Keratinocyte (primary cell): Measurements from ENCODE around the gene SNTG2. TPM values are rescaled to one million over a fixed set of nuclear protein-coding genes. Genes with fewer than 3 reads are reported as not detected.

Source experiments
- DNase-seq: peaks from one replicate; pipeline ENCODE4 v3.0.0-alpha.2; 2011; ENCODE audit warnings: low read depth, missing footprints, low spot score
- FAIRE-seq: peaks from 2 replicates; lab custom pipeline; 2011; peaks lifted over from hg19 to GRCh38; lab: Jason Lieb, UNC
- H2AFZ ChIP-seq: 2 replicates; pipeline ENCODE4 v1.6.0; 2012; ENCODE audit warnings: low read length, control low read depth, inconsistent platforms; ENCODE audit not compliant: control insufficient read depth
- H3K27ac ChIP-seq: 2 replicates; pipeline ENCODE4 v1.5.1; 2011; ENCODE audit warnings: low read length; ENCODE audit not compliant: control insufficient read depth, insufficient read depth
- H3K27me3 ChIP-seq: 3 replicates; pipeline ENCODE4 v1.6.0; 2011; ENCODE audit warnings: low read length; ENCODE audit not compliant: control insufficient read depth, insufficient read depth; ENCODE audit errors: extremely low read depth
- H3K36me3 ChIP-seq, 2 experiments: 2 replicates in 1 of 2; 3 replicates in 1 of 2; pipeline ENCODE4 v1.5.1; 2011; ENCODE audit warnings: low read length in 2 of 2, mild to moderate bottlenecking in 1 of 2; ENCODE audit not compliant: control insufficient read depth in 2 of 2, insufficient read depth in 2 of 2; ENCODE audit errors: extremely low read depth in 1 of 2
- H3K4me1 ChIP-seq: 3 replicates; pipeline ENCODE4 v1.5.1; 2011; ENCODE audit warnings: low read length; ENCODE audit not compliant: control insufficient read depth, insufficient read depth; ENCODE audit errors: extremely low read depth
- H3K4me2 ChIP-seq: 3 replicates; pipeline ENCODE4 v1.6.0; 2011; ENCODE audit warnings: low read depth, low read length; ENCODE audit not compliant: control insufficient read depth, insufficient read depth; ENCODE audit errors: extremely low read depth
- H3K4me3 ChIP-seq, 3 experiments: fragments of 200-600 bp in 1 of 3; sonication (generic) in 1 of 3; 2 replicates in 2 of 3; 3 replicates in 1 of 3; pipeline ENCODE4 v1.5.1; 2011 to 2016; ENCODE audit warnings: low read length in 3 of 3, mild to moderate bottlenecking in 3 of 3, control low read depth in 2 of 3, inconsistent platforms in 1 of 3, low read depth in 1 of 3, mixed read lengths in 1 of 3, mixed run types in 1 of 3, moderate library complexity in 1 of 3; ENCODE audit not compliant: control insufficient read depth in 2 of 3, insufficient read depth in 2 of 3; ENCODE audit errors: extremely low read depth in 1 of 3
- H3K79me2 ChIP-seq: 2 replicates; pipeline ENCODE4 v1.6.0; 2012; ENCODE audit warnings: low read length; ENCODE audit not compliant: control insufficient read depth, insufficient read depth
- H3K9ac ChIP-seq: 3 replicates; pipeline ENCODE4 v1.6.0; 2011; ENCODE audit warnings: low read length; ENCODE audit not compliant: control insufficient read depth, insufficient read depth; ENCODE audit errors: extremely low read depth
- H3K9me1 ChIP-seq: 3 replicates; pipeline ENCODE4 v1.6.0; 2011; ENCODE audit warnings: low read length; ENCODE audit not compliant: control insufficient read depth, insufficient read depth; ENCODE audit errors: extremely low read depth
- H3K9me3 ChIP-seq: 2 replicates; pipeline ENCODE4 v1.5.1; 2012; ENCODE audit warnings: low read depth, low read length; ENCODE audit not compliant: control insufficient read depth
- H4K20me1 ChIP-seq: 3 replicates; pipeline ENCODE4 v1.6.0; 2011; ENCODE audit warnings: low read length; ENCODE audit not compliant: control insufficient read depth, insufficient read depth; ENCODE audit errors: extremely low read depth
- EZH2 ChIP-seq: IDR thresholded peaks from one replicate; pipeline ENCODE4 v1.6.1; 2012; ENCODE audit warnings: inconsistent platforms, mild to moderate bottlenecking, low read length, moderate library complexity
- dilution Hi-C: fragments of 300-500 bp; cut with MboI; formaldehyde crosslinking; loops from one replicate; pipeline ENCODE4 v1.7.0; 2020; ENCODE audit warnings: low sequenced_read_pairs; ENCODE audit not compliant: extremely low pct_ligation_motif_present
- polyA plus RNA-seq, 5 experiments: library from polyadenylated mRNA; depleted of rRNA in 3 of 5; stranded (reverse) in 3 of 5; stranded (forward) in 1 of 5; unstranded in 1 of 5; fragments of >200 nt; gene quantifications; 1 replicate in 1 of 5; 2 replicates in 3 of 5; 3 replicates in 1 of 5; pipeline versions ENCODE4 v1.2.1 to v1.2.3, GENCODE V29; 2011 to 2012; ENCODE audit warnings: missing spikeins in 2 of 5, low read depth in 1 of 5, low replicate concordance in 1 of 5
- TF ChIP-seq, protein P1 (sequence below), 3 experiments: IDR thresholded peaks in 1 of 3; conservative IDR thresholded peaks in 1 of 3; optimal IDR thresholded peaks in 1 of 3; 2 replicates in 2 of 3; 3 replicates in 1 of 3; pipeline versions ENCODE3 to v1.5.1; 2011; ENCODE audit warnings: low read length in 3 of 3, mild to moderate bottlenecking in 3 of 3, moderate library complexity in 2 of 3, control low read depth in 1 of 3, inconsistent platforms in 1 of 3; ENCODE audit not compliant: insufficient read depth in 2 of 3; ENCODE audit errors: extremely low read depth in 1 of 3

Gene SNTG2
- polyA plus RNA-seq, 1 donor (not counting 4 experiments of a cell fraction or from before 2014, with no cell fraction given), result not detected

DNA sequence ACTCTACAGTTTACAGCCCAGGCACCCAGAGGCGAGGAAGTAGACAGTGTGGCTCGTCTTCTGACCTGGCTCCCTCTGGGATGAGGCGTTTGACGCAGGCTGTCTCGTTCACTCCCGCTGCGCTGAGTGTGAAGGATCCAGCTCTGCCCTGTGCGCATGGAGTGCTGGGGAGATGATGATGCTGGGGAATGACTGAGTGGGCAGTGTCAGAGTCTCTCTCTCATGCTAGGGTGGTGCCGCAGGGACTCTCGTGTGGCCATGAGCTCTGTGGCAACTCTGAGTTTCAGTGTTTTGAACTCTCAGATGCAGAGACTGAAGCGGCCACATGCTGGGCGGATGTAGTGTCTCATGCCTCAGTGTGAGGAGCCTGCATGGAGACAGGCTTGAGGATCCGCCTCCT lies 344.3 kb downstream of the SNTG2 start:
- FAIRE-seq (no peak), DNase-seq (no peak)
- TF ChIP-seq, protein P1, sequence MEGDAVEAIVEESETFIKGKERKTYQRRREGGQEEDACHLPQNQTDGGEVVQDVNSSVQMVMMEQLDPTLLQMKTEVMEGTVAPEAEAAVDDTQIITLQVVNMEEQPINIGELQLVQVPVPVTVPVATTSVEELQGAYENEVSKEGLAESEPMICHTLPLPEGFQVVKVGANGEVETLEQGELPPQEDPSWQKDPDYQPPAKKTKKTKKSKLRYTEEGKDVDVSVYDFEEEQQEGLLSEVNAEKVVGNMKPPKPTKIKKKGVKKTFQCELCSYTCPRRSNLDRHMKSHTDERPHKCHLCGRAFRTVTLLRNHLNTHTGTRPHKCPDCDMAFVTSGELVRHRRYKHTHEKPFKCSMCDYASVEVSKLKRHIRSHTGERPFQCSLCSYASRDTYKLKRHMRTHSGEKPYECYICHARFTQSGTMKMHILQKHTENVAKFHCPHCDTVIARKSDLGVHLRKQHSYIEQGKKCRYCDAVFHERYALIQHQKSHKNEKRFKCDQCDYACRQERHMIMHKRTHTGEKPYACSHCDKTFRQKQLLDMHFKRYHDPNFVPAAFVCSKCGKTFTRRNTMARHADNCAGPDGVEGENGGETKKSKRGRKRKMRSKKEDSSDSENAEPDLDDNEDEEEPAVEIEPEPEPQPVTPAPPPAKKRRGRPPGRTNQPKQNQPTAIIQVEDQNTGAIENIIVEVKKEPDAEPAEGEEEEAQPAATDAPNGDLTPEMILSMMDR (optimal IDR thresholded peaks at IDR 0.05 in 1 of 3, IDR thresholded peaks at IDR 0.05 in 1 of 3, conservative IDR thresholded peaks at IDR 0.05 in 1 of 3; ENCODE audit: extremely low read depth in 1 of 3, insufficient read depth in 2 of 3, low read length in 3 of 3), result no peak
- TF ChIP-seq EZH2, result no peak
- Histone ChIP-seq H3K27me3 (no peaks in the 10 kb centered on the region), H2AFZ (no peak overlapping the region), H3K79me2 (no peaks in the 10 kb centered on the region), H3K27ac (no peak overlapping the region), H3K9ac (no peak overlapping the region), H3K4me1 (no peaks in the 10 kb centered on the region), H4K20me1 (no peaks in the 10 kb centered on the region), H3K4me2 (no peak overlapping the region), H3K9me1 (no peaks in the 10 kb centered on the region), H3K9me3 (no peaks in the 10 kb centered on the region), H3K36me3 (no peaks in the 10 kb centered on the region), H3K4me3 (no peak overlapping the region)
- dilution Hi-C loops, result no loop called here

DNA sequence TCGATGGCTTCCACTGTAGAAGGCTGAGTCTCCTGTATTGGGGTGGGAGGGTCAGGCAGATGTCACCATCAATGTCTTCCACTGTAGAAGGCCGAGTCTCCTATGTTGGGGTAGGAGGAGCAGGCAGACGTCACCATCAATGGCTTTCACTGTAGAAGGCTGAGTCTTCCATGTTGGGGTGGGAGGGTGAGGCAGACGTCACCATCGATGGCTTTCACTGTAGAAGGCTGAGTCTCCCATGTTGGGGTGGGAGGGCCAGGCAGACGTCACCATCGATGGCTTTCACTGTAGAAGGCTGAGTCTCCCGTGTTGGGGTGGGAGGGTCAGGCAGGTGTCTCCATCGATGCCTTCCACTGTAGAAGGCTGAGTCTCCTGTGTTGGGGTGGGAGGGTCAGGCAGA lies 345.1 kb downstream of the SNTG2 start:
- dilution Hi-C loops, result no loop called here
- no peak for TF ChIP-seq EZH2
- TF ChIP-seq, protein P1 (optimal IDR thresholded peaks at IDR 0.05 in 1 of 3, IDR thresholded peaks at IDR 0.05 in 1 of 3, conservative IDR thresholded peaks at IDR 0.05 in 1 of 3; ENCODE audit: extremely low read depth in 1 of 3, insufficient read depth in 2 of 3, low read length in 3 of 3), result no peak
- Histone ChIP-seq H3K36me3 (no peaks in the 10 kb centered on the region), H4K20me1 (no peaks in the 10 kb centered on the region), H3K27ac (no peak overlapping the region), H3K4me2 (no peak overlapping the region), H3K9me1 (no peaks in the 10 kb centered on the region), H3K4me1 (no peaks in the 10 kb centered on the region), H3K27me3 (no peaks in the 10 kb centered on the region), H3K9me3 (no peaks in the 10 kb centered on the region), H3K9ac (no peak overlapping the region), H3K79me2 (no peaks in the 10 kb centered on the region), H3K4me3 (no peak overlapping the region), H2AFZ (no peak overlapping the region)
- DNase-seq (no peak), FAIRE-seq (no peak)
